ENCODE results near the gene DLG1.
"Not testable (repeated sequence)": the region's sequence is repeated elsewhere in the genome, so short reads cannot be mapped to it uniquely, and the experiment has no call there.

DLG1 gene

DNA sequence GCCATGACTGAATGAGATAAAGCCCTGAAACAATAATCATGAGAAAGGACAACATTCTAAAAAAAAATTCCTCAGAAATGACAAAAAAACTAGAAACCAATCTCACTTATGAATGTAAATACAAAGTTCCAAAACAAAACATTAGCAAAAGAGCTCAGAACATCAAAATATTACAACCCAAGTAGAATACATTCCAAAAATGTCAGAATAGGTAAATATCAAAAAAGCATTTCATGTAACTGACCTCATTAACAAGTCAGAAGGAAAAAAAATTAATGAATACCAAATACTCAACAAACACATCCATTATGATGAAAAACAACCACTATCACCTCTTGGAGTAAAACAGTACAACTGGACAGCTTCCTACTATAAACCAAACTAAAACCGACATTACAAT lies 93.1 kb downstream of the DLG1 start:
- no peak for DNase-seq

DNA sequence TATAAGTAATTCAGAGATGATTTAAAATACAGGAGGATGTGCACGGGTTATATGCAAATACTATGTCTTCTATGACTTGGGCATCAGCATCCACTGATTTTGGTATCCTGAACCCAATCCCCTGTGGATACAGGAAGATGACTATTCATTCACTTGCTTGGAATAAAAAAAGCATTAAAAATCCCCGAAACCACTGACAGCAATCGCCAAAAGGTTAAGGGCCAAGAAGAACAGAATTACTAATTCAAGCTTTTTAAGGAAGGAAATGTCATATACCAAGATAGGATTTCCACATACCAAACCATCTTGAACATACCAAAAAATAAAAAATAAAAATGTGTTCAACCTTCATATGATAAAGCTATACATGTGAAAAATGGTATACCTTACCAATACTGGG lies 93.7 kb downstream of the DLG1 start:
- DNase-seq: no peak

DNA sequence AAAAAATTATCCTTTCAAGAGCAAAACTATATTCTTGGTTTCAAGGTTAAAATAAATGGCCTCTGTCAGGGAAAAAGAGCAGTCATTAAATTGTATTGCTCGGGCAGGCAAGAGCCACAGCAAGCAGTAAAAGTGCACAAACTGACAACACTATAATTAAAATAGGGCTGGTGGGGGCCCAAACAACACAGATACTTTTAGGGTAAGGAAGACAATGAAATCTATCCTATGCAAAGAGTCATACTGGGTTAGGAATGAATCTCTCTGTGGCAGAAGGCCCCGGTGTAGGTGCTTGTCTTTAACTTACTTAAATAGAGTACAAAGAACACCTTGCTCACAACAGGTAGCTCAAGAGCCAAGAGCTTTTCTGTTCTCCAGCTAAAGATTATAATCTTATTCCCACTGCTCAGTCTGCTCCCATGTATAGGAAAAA lies 94.7 kb downstream of the DLG1 start:
- DNase-seq: no peak

DNA sequence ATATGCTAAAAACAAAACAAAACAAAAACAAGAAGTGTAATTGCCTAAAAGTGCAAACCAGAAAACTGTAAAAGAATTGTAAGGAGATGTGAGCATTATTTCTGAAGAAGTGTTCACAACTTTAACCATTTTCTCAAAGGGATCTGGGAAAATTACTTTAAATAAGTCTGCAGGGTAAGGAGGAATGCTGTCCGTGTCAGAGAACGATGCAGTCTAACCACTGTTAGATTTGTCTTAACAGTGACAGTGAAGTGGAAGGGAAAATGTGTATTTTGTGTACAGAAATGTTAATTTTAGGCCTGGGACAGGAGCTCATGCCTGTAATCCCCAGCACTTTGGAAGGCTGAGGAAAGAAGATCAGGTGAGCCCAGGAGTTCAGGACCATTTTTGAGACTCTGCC lies 95.7 kb downstream of the DLG1 start:
- DNase-seq: no peak

- no peak for DNase-seq
These were observed 96.5 kb downstream of the DLG1 start for GRCh38 chr3:197201791-197202452.

DNA sequence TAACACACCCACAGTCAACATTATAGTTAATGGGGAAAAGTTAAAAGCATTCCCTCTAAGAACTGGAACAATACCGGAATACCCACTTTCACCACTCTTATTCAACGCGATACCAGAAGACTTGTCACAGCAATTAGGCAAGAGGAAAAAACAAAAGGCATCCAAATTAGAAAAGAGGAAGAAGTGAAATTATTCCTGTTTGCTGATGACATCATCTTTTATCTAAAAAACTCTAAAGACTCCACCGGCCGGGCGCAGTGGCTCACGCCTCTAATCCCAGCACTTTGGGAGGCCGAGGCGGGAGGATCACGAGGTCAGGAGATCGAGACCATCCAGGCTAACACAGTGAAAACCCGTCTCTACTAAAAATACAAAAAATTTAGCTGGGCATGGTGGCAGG lies 97.6 kb downstream of the DLG1 start:
- not testable (repeated sequence) for DNase-seq

DNA sequence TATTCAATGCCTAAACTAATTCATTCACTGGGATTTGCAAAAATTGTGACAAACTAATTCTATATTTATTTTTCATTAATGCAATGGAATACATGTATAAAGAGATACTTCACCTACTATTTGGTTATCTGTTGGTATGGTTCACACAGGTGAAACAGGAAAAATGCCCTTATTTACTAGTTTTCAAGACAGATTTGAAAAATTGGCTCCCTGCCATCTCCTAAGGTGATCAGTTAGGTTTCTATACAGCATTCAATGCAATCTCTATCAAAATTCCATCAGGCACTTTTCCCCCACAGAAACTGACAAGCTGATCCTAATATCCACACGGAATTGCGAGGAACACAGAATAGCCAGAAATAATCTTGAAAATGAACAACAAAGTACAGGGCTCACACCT lies 101.1 kb downstream of the DLG1 start:
- no peak for DNase-seq

DNA sequence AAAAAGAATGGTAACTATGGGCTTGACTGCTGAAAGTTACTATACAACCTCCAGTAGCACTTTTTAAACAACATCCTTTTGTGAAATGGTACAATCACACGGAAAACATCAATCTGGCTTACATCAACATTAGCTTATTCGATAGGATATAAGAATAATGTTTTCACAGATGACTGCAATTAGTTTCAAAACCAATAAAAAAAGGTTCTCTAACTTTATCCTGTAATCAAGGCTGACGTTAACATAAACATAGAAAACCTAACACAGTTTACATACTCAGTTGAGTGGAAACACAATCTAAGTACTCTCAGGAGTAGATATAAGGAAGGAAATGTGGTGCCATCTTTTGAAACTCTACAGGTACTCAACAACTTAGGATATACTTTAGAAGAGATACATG lies 102.2 kb downstream of the DLG1 start:
- DNase-seq: no peak

- no peak for DNase-seq
These were observed 103.1 kb downstream of the DLG1 start for GRCh38 chr3:197195326-197195725.

DNA sequence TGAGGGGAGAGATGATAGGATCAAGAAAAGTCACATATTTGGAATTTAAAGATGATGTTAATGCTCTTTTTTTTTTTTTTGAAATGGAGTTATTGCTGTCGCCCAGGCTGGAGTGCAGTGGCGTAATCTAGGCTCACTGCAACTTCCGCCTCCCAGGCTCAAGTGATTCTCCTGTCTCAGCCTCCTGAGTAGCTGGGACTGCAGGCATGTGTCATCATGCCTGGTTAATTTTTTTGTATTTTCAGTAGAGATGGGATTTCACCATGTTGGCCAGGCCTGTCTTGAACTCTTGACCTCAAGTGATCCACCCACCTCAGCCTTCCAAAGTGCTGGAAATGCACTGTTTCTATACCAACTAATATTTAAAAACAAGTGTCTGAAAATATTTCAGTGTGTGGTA lies 104.7 kb downstream of the DLG1 start:
- DNase-seq: not testable (repeated sequence)

- DNase-seq: no peak
These were observed 106.5 kb downstream of the DLG1 start for GRCh38 chr3:197191897-197192296.

DNA sequence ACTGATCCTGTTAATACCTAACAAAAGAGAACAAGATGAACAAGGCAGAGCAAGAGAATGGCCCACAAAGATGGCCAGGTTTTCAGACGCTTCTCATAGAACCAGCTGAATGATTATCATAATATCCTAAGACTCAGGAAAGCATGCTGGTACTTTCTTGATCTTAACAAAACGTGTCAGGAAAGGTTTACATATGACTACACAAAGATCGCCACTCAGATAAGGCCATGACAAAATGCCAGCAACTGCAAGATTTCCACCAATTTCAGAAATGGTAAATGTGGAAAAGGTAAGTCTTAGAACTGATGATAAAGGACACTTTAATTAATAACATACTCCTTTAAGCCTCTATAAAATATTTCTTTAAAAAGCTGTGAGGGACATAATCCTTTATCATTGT lies 108.8 kb downstream of the DLG1 start:
- no peak for DNase-seq

DNA sequence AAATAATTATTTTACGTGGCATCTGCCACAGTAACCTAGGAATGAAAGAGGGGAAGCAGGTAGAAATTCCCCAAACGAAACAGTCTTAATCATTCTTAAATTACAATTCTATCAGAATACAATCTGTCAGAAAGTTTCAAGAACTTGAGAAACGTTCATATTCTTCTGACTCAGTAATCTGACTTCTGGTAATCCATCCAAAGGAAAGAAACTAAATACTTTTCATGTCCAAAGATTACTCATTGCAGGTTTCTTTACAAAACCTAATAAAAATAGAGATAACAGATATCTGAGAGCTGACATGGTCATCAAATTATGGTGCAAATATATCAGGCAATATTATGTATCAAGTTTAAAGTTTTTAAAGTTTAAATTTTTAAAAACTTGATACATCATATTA lies 109.4 kb downstream of the DLG1 start:
- DNase-seq: no peak

DNA sequence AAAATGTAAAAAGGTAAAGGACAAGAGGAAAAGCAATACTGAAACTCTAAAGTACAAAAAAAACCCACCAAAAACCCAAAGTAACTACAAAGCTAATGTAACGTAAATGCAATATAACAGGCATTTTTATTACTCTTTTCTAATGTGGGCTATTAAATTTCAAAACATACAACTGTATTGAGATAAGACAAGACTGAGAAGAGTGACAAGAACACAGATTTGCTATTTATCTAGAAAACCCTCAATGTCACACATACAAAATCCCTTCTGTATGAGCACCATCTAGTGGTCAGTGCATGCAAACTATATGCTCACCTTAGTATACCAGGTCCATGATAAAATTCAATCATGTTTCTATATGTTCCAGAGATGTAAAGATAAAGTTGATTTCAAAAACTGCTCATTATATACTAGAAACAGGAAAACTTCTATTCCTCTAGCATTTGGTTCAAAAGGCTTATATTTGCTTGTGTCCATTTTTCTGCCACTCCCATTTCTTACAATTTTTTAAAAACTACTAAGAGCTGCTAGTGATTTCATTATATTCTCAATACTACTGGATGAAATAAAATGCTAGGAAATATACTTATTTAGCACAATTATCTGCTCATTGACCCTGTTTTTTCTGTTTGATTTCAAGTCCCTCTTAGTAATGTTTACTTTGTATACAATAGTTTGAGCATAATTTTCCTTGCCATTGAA lies 111.4 kb downstream of the DLG1 start:
- peak; percentile 89 for DNase-seq

GRCh38 chr3:197183582-197183981 lies 114.8 kb downstream of the DLG1 start:
- DNase-seq: no peak

- DNase-seq: peak; percentile 38
These were observed 116.7 kb downstream of the DLG1 start for GRCh38 chr3:197181741-197182140.

- DNase-seq: no peak
These were observed 119.4 kb downstream of the DLG1 start for GRCh38 chr3:197178998-197179397.

GRCh38 chr3:197175503-197175902 lies 122.9 kb downstream of the DLG1 start:
- DNase-seq: no peak

DNA sequence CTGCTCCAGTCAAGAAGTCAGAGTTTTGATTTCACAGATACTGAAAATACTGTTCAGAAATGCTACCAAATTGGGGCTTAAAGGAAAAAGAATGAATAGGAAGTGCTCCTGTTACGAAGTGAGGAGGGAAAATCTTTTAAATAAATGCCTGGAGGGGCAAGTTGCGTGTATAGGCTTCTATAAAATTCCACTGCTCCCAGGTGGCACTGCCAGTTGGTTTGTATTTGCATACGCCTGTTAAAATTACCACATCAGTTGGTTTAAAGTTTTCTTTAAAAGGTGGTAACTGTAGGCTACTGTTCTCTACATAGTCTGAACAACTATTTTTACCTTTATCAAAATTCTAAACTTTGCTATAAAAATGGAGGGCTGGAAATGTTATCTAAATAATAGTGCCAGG lies 123.5 kb downstream of the DLG1 start:
- no peak for DNase-seq

GRCh38 chr3:197173620-197174019 lies 124.8 kb downstream of the DLG1 start:
- DNase-seq: no peak

- DNase-seq: peak; percentile 42
These were observed 126.8 kb downstream of the DLG1 start for GRCh38 chr3:197171481-197172067.

GRCh38 chr3:197169028-197169427 lies 129.4 kb downstream of the DLG1 start:
- no peak for DNase-seq

GRCh38 chr3:197168606-197169005 lies 129.8 kb downstream of the DLG1 start:
- DNase-seq: peak; percentile 34

DNA sequence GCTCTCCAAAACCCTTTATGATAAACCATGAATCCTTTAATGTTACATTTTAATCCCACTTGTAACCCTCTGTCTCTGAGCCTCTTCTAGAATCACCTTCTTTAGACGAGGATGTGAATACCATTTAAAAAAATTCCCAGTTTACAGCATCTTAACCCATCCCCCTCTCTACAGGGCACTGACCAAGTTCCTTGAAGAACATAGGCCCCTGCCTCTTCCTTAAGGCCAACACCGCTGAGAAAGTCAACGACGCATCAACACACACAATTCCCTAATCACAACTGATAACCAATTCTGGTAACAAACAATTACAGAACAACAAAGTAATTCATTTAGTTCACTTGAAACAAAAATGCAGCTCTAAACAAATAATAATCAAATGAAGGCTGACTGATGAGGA lies 130.3 kb downstream of the DLG1 start:
- DNase-seq: no peak

All from hematopoietic multipotent progenitor cell treated with erythropoietin and hydrocortisone succinate and interleukin-3 and kit ligand, for 6 days (in vitro differentiated cells).